Endothelial cell of umbilical vein (primary cell): ENCODE results near the gene KLHL42. TPM values are rescaled to one million over a fixed set of nuclear protein-coding genes. Genes with fewer than 3 reads are reported as not detected.

Experiments
- BruUV-seq: library from RNA; stranded (reverse); fragments of 400-500 nt; replicated peaks from 2 replicates; lab custom pipeline; 2021; lab: Mats Ljungman, UMichigan
- CTCF ChIA-PET: fragments of 300-600, 350-600 bp; sonication (Branson Sonifier 250); formaldehyde crosslinking; loops from one replicate; lab custom pipeline; 2021; ENCODE audit warnings: antibody characterized with exemption, inconsistent platforms; lab: Charles Lee
- POLR2A ChIA-PET: fragments of 300-600, 350-600 bp; sonication (Branson Sonifier 250); formaldehyde crosslinking; loops from one replicate; lab custom pipeline; 2021; ENCODE audit warnings: antibody characterized with exemption, inconsistent platforms; lab: Charles Lee
- DNase-seq: peaks from one replicate; pipeline ENCODE4 v3.0.0-alpha.2; 2011; ENCODE audit warnings: low read depth, low spot score
- FAIRE-seq: peaks from 2 replicates; lab custom pipeline; 2011; peaks lifted over from hg19 to GRCh38; lab: Jason Lieb, UNC
- H2AFZ ChIP-seq: 2 replicates; pipeline ENCODE4 v1.6.0; 2012; ENCODE audit warnings: low read depth, low read length, control low read depth, inconsistent platforms
- H3K27ac ChIP-seq: 2 replicates; pipeline ENCODE4 v1.5.1; 2011; ENCODE audit warnings: low read depth, mild to moderate bottlenecking, control low read depth, low read length, moderate library complexity; ENCODE audit not compliant: insufficient read depth
- H3K27me3 ChIP-seq, 2 experiments: 2 replicates each; pipeline versions ENCODE4 v1.6.0 to v1.6.1; 2011; ENCODE audit warnings: low read length in 2 of 2, mixed read lengths in 1 of 2; ENCODE audit not compliant: control insufficient read depth in 2 of 2, insufficient read depth in 2 of 2
- H3K36me3 ChIP-seq, 2 experiments: 2 replicates in 1 of 2; 3 replicates in 1 of 2; pipeline ENCODE4 v1.5.1; 2011; ENCODE audit warnings: low read length in 2 of 2, mild to moderate bottlenecking in 1 of 2, moderate library complexity in 1 of 2; ENCODE audit not compliant: control insufficient read depth in 2 of 2, insufficient read depth in 2 of 2; ENCODE audit errors: extremely low read depth in 1 of 2
- H3K4me1 ChIP-seq: 3 replicates; pipeline ENCODE4 v1.5.1; 2011; ENCODE audit warnings: mild to moderate bottlenecking, low read length; ENCODE audit not compliant: control insufficient read depth, insufficient read depth; ENCODE audit errors: extremely low read depth
- H3K4me2 ChIP-seq: 2 replicates; pipeline ENCODE4 v1.6.1; 2011; ENCODE audit warnings: low read length, control low read depth, mixed read lengths; ENCODE audit not compliant: insufficient read depth
- H3K4me3 ChIP-seq, 3 experiments: fragments of 200-600 bp in 1 of 3; sonication (generic), shearing (Covaris generic) in 1 of 3; replicated peaks in 1 of 3; 2 replicates each; pipeline ENCODE4 v1.5.1; 2011 to 2016; ENCODE audit warnings: control low read depth in 3 of 3, low read length in 3 of 3, mild to moderate bottlenecking in 2 of 3, inconsistent platforms in 1 of 3, low read depth in 1 of 3, moderate library complexity in 1 of 3; ENCODE audit not compliant: insufficient read depth in 1 of 3
- H3K79me2 ChIP-seq: 2 replicates; pipeline ENCODE4 v1.6.0; 2012; ENCODE audit warnings: low read length, inconsistent platforms; ENCODE audit not compliant: control insufficient read depth, insufficient read depth
- H3K9ac ChIP-seq: replicated peaks from 2 replicates; pipeline ENCODE3; 2011; ENCODE audit warnings: low read length, control low read depth; ENCODE audit not compliant: insufficient read depth; ENCODE audit errors: extremely low read depth
- H3K9me1 ChIP-seq: replicated peaks from 3 replicates; pipeline ENCODE4 v1.6.0; 2011; ENCODE audit warnings: mild to moderate bottlenecking, low read length; ENCODE audit not compliant: control insufficient read depth, insufficient read depth; ENCODE audit errors: extremely low read depth
- H3K9me3 ChIP-seq: replicated peaks from 2 replicates; pipeline ENCODE4 v1.5.1; 2012; ENCODE audit warnings: low read length, inconsistent platforms; ENCODE audit not compliant: control insufficient read depth, insufficient read depth
- H4K20me1 ChIP-seq: replicated peaks from 2 replicates; pipeline ENCODE3; 2011; ENCODE audit warnings: mild to moderate bottlenecking, low read length; ENCODE audit not compliant: control insufficient read depth, insufficient read depth; ENCODE audit errors: extremely low read depth
- EZH2 ChIP-seq: IDR thresholded peaks from 2 replicates; pipeline ENCODE4 v1.6.1; 2012; ENCODE audit warnings: borderline replicate concordance, low read depth, mild to moderate bottlenecking, moderate library complexity, low read length, inconsistent platforms; ENCODE audit not compliant: severe bottlenecking
- FOS ChIP-seq: IDR thresholded peaks from 2 replicates; pipeline ENCODE4 v1.6.1; 2011; ENCODE audit warnings: mild to moderate bottlenecking, low read length, moderate library complexity, borderline replicate concordance; ENCODE audit not compliant: insufficient read depth
- GATA2 ChIP-seq: IDR thresholded peaks from 2 replicates; pipeline ENCODE4 v1.7.0; 2011; ENCODE audit warnings: low read depth, mild to moderate bottlenecking, moderate library complexity, mixed read lengths, low read length; ENCODE audit not compliant: insufficient read length, insufficient read depth
- JUN ChIP-seq: IDR thresholded peaks from 2 replicates; pipeline ENCODE4 v1.6.1; 2011; ENCODE audit warnings: borderline replicate concordance, low read depth; ENCODE audit not compliant: insufficient read length, insufficient read depth
- MYC ChIP-seq: IDR thresholded peaks from one replicate; pipeline ENCODE4 v1.6.1; 2011; ENCODE audit warnings: mild to moderate bottlenecking, low read depth, low read length
- POLR2A ChIP-seq: IDR thresholded peaks from 2 replicates; pipeline ENCODE4 v1.6.1; 2012; ENCODE audit warnings: low read depth, mild to moderate bottlenecking, control low read depth, low read length
- POLR2AphosphoS5 ChIP-seq: IDR thresholded peaks from 2 replicates; pipeline ENCODE4 v1.6.1; 2012; ENCODE audit warnings: low read depth, mild to moderate bottlenecking, control low read depth, low read length, moderate library complexity; ENCODE audit not compliant: insufficient read depth
- dilution Hi-C: fragments of 300-500 bp; cut with MboI; formaldehyde crosslinking; loops from one replicate; pipeline ENCODE4 v1.15.0; 2019; ENCODE audit warnings: low sequenced_read_pairs; ENCODE audit not compliant: extremely low pct_ligation_motif_present
- intact Hi-C: fragments of 100-400 bp; cut with micrococcal nuclease; formaldehyde crosslinking; loops from one replicate; pipeline ENCODE4 v1.10.0; 2022
- polyA plus RNA-seq, 4 experiments: library from polyadenylated mRNA; depleted of rRNA in 3 of 4; stranded (reverse) in 3 of 4; unstranded in 1 of 4; fragments of >200 nt; gene quantifications; 2 replicates each; pipeline versions ENCODE4 v1.2.1 to v1.2.3, GENCODE V29; 2011 to 2012; ENCODE audit warnings: missing spikeins in 1 of 4
- total RNA-seq: library from RNA; stranded (reverse); gene quantifications from 2 replicates; pipeline ENCODE4 v1.2.3, GENCODE V29; 2021
- TF ChIP-seq, protein P1 (sequence below), 2 donors: IDR thresholded peaks; 1 replicate in 1 of 2; 2 replicates in 1 of 2; pipeline ENCODE4 v1.5.1; 2011; ENCODE audit warnings: low read length in 2 of 2, mild to moderate bottlenecking in 2 of 2, moderate library complexity in 2 of 2, control low read depth in 1 of 2, inconsistent platforms in 1 of 2, low read depth in 1 of 2; ENCODE audit not compliant: insufficient read depth in 1 of 2; ENCODE audit errors: extremely low read depth in 1 of 2
- TF ChIP-seq, protein P2 (sequence below): IDR thresholded peaks from 2 replicates; pipeline ENCODE4 v1.6.1; 2011; ENCODE audit not compliant: insufficient read depth, insufficient read length

The KLHL42 gene
- total and polyA plus RNA-seq, 2 donors (not counting 3 experiments of a cell fraction or from before 2014, with no cell fraction given): 20.1 to 36.2 TPM

DNA sequence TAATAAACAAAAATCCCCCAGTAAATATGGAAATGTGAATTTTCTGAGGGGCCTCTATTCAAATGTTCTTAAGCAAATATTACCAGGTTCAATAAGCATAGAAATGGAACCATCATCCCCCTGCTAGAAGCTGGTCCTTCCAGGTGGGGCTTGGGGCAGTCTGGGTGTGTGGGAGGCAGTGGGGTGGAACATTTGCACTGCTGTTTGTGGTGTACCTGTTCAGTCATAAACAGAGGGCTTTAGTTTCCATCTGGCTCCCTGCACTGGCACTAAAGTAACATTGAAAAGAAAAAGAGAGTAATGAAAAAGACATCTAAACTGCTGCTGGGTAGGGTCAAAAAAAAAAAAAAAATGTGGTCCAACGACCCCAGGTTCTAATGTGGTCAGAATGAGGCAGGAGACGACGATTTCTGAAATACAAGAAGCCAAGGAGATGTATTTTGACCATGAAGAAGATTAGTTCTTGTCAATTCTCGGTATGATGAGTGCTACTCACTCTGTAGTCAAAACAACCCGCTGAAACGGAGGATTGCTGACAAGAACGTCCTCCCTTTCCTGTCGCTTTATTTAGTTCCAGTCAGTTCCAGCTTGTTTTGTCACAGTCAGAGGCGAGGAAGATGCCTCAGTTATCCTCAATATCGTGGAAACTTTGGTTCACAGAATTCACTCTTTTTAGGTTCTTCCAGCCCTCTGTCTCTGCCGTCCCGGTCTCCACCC is 44.3 kb downstream of the KLHL42 start:
- Histone ChIP-seq H4K20me1 (no peaks in the 10 kb centered on the region), H3K27me3 (no peaks in the 10 kb centered on the region), H3K4me2 (no peak overlapping the region), H3K4me1 (peaks cover 24% of the 10 kb centered on the region), H2AFZ (no peak overlapping the region), H3K9me1 (no peaks in the 10 kb centered on the region), H3K36me3 (no peaks in the 10 kb centered on the region), H3K4me3 (no peak overlapping the region), H3K9me3 (no peaks in the 10 kb centered on the region), H3K9ac (no peak overlapping the region), H3K79me2 (no peaks in the 10 kb centered on the region), H3K27ac (no peak overlapping the region)
- dilution Hi-C loops: no loop called here
- no peak for TF ChIP-seq MYC
- TF ChIP-seq FOS: no peak
- TF ChIP-seq POLR2AphosphoS5: no peak
- TF ChIP-seq, protein P1, sequence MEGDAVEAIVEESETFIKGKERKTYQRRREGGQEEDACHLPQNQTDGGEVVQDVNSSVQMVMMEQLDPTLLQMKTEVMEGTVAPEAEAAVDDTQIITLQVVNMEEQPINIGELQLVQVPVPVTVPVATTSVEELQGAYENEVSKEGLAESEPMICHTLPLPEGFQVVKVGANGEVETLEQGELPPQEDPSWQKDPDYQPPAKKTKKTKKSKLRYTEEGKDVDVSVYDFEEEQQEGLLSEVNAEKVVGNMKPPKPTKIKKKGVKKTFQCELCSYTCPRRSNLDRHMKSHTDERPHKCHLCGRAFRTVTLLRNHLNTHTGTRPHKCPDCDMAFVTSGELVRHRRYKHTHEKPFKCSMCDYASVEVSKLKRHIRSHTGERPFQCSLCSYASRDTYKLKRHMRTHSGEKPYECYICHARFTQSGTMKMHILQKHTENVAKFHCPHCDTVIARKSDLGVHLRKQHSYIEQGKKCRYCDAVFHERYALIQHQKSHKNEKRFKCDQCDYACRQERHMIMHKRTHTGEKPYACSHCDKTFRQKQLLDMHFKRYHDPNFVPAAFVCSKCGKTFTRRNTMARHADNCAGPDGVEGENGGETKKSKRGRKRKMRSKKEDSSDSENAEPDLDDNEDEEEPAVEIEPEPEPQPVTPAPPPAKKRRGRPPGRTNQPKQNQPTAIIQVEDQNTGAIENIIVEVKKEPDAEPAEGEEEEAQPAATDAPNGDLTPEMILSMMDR (IDR thresholded peaks at IDR 0.05; ENCODE audit: extremely low read depth in 1 of 2, insufficient read depth in 1 of 2, low read depth in 1 of 2, low read length in 2 of 2): no peak
- no peak for TF ChIP-seq GATA2
- TF ChIP-seq POLR2A: no peak
- no peak for TF ChIP-seq JUN
- TF ChIP-seq EZH2: no peak
- TF ChIP-seq, protein P2, sequence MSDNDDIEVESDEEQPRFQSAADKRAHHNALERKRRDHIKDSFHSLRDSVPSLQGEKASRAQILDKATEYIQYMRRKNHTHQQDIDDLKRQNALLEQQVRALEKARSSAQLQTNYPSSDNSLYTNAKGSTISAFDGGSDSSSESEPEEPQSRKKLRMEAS: no peak
- ChIA-PET POLR2A (no interaction called here), CTCF (interaction anchor here (4.9 kb wide), 1 partner anchor 15 kb away, joined by 43 read pairs; no protein-coding TSS in a partner anchor)
- intact Hi-C loops: loop anchor here (5.0 to 10.0 kb wide), 2 partner anchors 1051 to 1133 kb away; no protein-coding TSS in a partner anchor
- no TSS peak for BruUV-seq
- DNase-seq (no peak), FAIRE-seq (no peak)
